GM18868 (cell line): ENCODE data around the gene NPHP4.
"Not testable (repeated sequence)": the region's sequence is repeated elsewhere in the genome, so short reads cannot be mapped to it uniquely, and the experiment has no call there.

Source experiments
- ATAC-seq: cut with Tn5 transposase; IDR thresholded peaks from one replicate; pipeline ENCODE4 v1.9.1; 2021; ENCODE audit warnings: mild to moderate bottlenecking, moderate library complexity; ENCODE audit not compliant: unreplicated experiment

Gene NPHP4

GRCh38 chr1:5898266-5898665 lies 94.0 kb downstream of the NPHP4 start:
- no peak for ATAC-seq

DNA sequence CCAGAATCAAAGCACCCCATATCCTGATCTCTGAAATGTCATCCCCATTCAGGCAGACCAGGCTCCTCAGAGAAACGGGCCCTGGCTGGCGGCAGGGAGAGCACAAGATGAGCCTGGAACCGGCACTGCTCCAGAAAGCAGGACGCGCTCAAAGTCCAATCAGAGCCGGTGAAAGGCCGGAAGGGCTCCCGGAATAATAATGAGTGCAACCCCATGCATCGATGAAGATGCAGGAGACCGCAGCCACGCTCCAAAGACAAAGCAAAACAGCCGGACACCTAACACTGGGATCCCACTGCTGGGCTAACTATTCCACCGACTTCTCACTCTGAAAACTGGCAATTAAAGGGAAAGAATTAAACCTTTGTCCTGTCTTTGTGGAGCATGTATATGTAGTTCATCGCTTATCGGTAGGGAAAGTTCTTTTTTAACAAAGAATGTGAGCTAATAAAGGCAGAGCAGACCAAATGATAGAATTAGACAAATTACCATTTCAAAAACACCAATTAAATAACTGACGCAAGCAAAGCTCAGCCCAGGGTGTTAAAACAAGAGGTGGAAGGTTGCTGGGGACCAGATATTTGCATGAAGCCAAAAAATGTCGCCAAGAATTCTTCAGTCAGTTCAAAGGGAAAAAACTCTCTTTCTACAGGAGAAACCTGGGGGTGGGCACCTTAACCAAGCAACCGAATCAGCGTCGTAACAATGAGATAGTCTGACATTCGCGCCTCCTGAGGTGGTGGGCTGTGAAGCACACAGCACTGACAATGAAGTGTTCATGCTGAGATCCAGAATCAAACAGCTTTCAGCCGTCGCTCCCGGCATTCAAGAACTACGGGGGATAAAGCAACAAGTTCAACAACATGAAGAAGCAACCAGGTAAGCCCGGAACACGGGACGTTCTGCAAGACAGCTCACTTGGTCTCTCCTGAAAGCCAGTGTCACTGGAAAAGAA lies 95.2 kb downstream of the NPHP4 start:
- ATAC-seq = no peak

- no peak for ATAC-seq
These were observed 96.5 kb downstream of the NPHP4 start for GRCh38 chr1:5895446-5896406.

DNA sequence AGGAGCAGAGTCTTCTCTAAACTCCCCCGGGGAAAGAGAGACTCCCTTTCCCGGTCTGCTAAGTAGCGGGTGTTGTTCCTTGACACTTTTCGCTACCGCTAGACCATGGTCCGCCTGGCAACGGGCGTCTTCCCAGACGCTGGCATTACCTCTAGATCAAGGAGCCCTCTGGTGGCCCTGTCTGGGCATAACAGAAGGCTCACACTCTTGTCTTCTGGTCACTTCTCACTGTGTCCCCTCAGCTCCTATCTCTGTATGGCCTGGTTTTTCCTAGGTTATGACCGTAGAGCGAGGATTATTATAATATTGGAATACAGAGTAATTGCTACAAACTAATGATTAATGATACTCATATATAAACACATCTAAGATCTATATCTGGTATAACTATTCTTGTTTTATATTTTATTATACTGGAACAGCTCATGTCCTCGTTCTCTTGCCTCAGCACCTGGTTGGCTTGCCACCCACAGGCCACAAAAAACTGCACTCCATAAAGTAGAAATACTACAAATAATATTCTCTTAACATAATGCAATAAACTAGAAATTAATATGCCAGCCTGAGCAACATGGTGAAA lies 98.4 kb downstream of the NPHP4 start:
- not testable (repeated sequence) for ATAC-seq

GRCh38 chr1:5892329-5892728 lies 99.9 kb downstream of the NPHP4 start:
- no peak for ATAC-seq

DNA sequence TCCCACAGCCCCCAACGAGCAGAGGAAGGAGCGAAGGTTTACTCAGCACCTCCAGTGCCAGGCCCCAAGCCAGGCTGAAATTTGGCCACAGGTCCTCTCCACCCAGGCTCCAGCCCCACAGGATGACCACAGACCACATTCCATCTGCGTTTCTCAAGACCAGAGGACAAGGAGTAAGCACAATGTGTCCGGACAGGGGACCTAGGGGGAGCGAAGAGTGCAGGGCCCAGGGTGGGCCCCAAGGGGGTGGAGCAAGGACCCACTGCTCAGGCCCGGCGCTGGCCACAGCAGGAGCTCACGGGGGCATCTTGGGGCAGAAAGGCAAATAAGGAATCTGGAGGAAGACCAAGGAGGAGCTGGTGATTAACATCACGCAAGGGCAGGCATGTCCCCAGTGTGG lies 100.5 kb downstream of the NPHP4 start:
- ATAC-seq = no peak

- ATAC-seq = no peak
These were observed 101.1 kb downstream of the NPHP4 start for GRCh38 chr1:5891137-5891536.

- no peak for ATAC-seq
These were observed 101.7 kb downstream of the NPHP4 start for GRCh38 chr1:5890346-5891106.

- no peak for ATAC-seq
These were observed 102.3 kb downstream of the NPHP4 start for GRCh38 chr1:5889901-5890300.

DNA sequence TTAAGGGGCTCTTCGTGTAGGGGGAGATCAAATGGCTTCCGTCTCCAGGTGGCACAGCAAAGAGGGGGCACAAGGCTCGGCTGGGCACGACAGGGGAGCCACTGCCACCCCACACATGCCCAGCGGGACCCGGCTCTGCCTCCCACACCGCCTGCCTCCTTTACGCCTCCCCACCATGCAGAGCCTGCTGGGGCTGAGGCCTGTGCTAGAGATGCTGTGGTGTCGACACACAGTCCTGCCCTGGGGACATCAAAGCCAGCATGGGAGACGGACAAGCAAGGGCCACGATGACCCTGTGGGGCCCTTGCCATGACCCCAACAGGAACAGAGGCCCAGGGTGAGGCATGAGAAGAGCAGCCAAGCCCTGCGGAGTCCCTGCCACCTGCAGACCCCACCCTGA lies 102.8 kb downstream of the NPHP4 start:
- ATAC-seq = no peak

- ATAC-seq = no peak
These were observed 103.5 kb downstream of the NPHP4 start for GRCh38 chr1:5888606-5889211.

DNA sequence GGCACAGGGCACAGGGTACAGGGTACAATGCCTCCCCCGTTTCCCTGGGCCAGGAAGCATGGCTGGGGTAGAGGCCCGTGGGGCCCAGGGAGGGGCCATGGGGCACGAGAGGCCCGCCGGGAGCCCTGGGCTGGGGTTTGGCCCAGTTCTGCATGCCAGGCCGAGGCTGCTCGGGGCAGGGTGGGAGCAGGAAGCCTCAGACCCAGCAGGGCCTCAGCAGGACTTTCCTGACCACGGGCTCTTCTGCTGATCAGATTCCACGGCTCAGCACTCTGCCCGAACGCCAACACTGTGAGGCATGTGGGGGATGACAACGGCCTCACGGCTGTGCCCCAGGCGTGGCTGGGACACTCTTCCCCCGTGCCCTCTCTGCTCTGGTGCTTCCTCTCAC lies 104.3 kb downstream of the NPHP4 start:
- ATAC-seq = no peak

DNA sequence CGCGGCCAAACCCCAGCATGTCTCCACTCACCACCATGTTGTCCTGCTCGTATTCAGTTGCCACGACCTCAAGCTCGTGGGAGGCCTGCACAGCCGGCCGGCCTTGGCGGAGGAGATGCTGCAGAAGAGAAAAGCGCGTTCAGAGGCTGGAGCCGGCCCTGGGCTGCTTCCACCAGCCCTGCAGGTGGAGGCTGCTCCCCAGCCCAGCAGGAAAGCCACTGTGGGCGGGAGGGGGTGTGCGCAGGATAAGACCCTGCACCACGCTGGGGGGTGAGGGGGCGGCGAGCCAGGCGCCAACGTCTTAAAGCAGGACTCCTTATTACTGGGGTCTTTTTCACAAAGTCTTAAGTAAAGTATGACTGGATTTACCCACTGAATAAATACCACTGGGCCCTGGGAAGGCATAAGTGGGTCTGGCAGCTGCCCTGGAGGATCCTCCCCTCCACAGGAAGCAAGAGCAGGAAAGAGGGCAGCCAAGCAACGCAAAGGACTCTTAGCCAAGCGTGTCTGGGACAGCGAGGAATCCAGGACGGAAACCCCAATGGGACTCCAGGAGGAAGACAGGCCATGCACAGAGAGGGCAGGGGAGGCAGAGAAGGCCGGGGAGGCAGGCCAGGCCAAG lies 104.8 kb downstream of the NPHP4 start:
- no peak for ATAC-seq

DNA sequence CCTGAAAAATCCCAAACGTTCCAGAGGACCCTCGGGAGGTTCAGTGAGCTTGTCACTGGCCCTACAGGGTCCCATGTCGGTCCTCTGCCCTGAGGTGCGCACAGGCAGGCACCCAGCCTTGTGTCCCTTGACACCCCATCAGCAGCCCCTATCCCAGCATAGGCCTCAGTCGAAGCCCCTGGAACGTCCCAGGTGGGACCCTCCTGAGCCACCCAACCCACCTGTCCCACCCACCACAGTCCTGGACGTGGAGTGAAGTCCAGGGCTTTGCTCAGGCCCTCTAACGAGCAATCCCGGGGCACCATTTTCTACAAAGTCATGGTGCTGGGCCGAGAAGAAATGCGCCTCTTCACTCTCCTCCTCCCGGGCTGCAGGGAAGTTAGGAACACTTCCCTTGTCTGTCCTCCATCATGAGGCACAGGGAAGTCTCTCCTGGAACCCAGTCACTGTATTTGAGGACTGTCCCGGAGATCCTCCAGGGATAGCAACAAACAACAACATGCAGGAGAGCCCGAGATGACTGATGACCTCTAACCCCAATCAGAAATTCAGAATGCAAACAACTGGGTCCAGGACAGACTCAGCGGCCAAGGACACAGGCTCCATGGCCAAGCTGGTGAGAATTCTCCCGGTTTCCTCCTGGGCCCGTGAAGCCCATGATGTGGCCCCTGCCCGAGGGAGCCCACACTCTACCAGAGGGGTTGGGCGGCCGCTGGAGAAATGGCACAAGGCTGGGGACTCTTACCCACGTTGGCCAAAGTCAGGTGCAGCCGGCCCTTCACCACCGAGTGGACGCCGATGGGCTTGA lies 105.5 kb downstream of the NPHP4 start:
- no peak for ATAC-seq

DNA sequence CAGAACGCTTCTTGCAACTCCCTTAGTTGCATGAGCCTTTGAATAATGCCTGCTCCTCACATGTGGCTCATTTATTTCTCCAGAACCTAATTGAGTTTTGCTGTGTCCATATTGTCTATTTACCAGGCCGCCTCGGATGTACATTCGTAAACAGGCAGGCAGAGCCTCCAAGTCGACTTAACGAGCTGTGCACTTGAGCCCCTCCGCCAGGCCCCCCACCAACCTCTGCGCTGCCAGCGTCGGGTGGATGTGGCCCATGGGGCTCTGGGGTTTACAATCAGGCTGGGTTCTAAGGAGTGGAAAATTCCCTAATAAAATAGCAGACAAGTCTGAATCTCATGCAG lies 106.1 kb downstream of the NPHP4 start:
- no peak for ATAC-seq

DNA sequence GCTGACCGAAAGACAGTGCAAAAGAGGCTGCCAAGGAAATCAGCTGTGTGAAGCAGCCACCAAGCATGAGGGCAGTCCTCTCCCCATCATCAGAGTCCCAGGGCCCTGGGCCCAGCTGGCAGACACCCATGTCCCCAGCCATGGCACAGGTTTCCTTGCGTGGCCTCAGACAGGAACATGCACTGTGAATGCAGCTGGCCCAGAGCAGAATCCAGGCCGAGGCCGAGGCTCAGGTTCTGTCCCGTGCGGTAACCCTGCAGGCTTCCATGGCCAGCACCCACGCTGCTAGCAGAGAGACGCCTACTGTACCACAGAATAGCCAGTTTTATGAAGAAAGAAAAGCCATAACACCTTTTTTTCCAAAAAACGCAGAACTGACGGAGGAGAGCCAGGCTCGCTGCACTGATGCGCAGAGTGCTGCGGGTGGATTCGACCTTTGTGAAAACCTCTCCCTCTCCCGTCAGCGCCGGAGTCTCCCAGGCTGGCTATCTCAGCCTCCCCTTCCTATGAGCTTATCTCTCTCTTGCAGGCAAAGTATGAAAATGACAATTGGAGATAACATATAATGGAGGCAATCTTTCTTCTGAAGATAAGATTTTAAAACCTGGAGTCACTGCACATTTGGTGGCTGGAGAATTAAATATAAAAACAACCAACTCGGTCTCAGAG lies 106.6 kb downstream of the NPHP4 start:
- ATAC-seq = no peak

GRCh38 chr1:5884110-5884509 lies 108.1 kb downstream of the NPHP4 start:
- no peak for ATAC-seq
